ENCODE measurements around the gene ARID5B.
A peak's percentile ranks its signal among the peaks of the same experiment; 100 is the strongest.

The ARID5B gene

GRCh38 chr10:62062752-62063512 lies 161.4 kb downstream of the ARID5B start:
- Histone ChIP-seq H3K4me1 (ENCODE audit: control insufficient read depth, insufficient read depth, low read length) (no peaks in the 10 kb centered on the region), H3K27ac (ENCODE audit: extremely low read depth, low read depth, low read length) (no peak overlapping the region), H3K4me3 (ENCODE audit: low read depth, low read length) (no peak overlapping the region), H3K9me3 (ENCODE audit: control insufficient read depth, insufficient read depth, low read depth, low read length) (no peaks in the 10 kb centered on the region), H3K36me3 (ENCODE audit: control insufficient read depth in 2 of 2, insufficient read depth in 1 of 2, low read length in 2 of 2) (peaks cover 0 to 13% of the 10 kb centered on the region in 2 experiments; a peak in 1 of 3 replicates)
- no peak for TF ChIP-seq ZNF692 (tag by site-specific recombination; IDR thresholded peaks at IDR 0.05)
- TF ChIP-seq ZBTB1 (tag by site-specific recombination; IDR thresholded peaks at IDR 0.05) = no peak
- TF ChIP-seq, protein P1, sequence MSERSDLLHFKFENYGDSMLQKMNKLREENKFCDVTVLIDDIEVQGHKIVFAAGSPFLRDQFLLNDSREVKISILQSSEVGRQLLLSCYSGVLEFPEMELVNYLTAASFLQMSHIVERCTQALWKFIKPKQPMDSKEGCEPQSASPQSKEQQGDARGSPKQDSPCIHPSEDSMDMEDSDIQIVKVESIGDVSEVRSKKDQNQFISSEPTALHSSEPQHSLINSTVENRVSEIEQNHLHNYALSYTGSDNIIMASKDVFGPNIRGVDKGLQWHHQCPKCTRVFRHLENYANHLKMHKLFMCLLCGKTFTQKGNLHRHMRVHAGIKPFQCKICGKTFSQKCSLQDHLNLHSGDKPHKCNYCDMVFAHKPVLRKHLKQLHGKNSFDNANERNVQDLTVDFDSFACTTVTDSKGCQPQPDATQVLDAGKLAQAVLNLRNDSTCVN (tag by site-specific recombination; optimal IDR thresholded peaks at IDR 0.05) = no peak
- TF ChIP-seq, protein P2, sequence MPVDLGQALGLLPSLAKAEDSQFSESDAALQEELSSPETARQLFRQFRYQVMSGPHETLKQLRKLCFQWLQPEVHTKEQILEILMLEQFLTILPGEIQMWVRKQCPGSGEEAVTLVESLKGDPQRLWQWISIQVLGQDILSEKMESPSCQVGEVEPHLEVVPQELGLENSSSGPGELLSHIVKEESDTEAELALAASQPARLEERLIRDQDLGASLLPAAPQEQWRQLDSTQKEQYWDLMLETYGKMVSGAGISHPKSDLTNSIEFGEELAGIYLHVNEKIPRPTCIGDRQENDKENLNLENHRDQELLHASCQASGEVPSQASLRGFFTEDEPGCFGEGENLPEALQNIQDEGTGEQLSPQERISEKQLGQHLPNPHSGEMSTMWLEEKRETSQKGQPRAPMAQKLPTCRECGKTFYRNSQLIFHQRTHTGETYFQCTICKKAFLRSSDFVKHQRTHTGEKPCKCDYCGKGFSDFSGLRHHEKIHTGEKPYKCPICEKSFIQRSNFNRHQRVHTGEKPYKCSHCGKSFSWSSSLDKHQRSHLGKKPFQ (tag by site-specific recombination; IDR thresholded peaks at IDR 0.05) = no peak
- TF ChIP-seq ZNF121 (tag by site-specific recombination; IDR thresholded peaks at IDR 0.05) = no peak
- TF ChIP-seq ZBTB7A (tag by site-specific recombination; IDR thresholded peaks at IDR 0.05; ENCODE audit: low read depth) = no peak
- TF ChIP-seq ZNF596 (tag by site-specific recombination; IDR thresholded peaks at IDR 0.05) = no peak
- CTCF ChIA-PET = interaction anchor here (2.0 kb wide), 1 partner anchor 182 kb away, joined by 8 read pairs; no protein-coding TSS in a partner anchor
- POLR2A ChIA-PET = interaction anchor here (0.7 kb wide), 1 partner anchor 14 kb away, joined by 4 read pairs; no protein-coding TSS in a partner anchor

DNA sequence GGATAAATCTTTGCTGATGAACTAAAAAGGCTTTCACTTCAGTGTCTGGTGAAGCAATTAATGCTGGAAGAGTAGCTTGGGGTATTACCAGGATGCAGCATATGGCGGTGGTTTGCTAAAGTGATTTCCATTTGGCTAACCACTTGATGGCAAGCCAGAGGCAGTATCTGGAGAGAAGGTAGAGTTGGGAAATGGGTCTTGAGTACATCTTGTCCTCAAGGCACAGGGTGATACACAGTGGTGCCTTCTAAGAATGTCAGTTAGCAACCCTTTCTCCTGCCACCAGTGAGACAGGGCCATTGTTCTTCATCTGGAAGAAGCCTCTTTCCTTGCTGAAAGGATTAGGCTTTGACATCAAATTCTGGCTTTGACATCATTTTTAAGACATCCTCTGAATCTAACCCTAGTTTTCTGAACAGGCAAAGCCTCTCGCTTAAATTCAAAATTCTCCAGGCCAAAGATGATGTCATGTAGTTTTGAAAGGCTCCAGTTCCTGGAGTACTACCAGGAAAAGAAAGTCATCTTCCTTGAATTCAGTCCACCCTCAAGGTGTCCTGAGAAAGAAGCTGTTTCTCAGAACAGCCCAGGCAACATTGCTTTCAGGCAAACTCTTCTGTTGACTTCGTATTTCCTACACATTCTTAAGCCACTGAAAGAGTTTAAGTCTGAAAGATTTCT lies 162.4 kb downstream of the ARID5B start:
- Histone ChIP-seq H3K4me3 (ENCODE audit: low read depth, low read length) (no peak overlapping the region), H3K27ac (ENCODE audit: extremely low read depth, low read depth, low read length) (no peak overlapping the region), H3K4me1 (ENCODE audit: control insufficient read depth, insufficient read depth, low read length) (no peaks in the 10 kb centered on the region), H3K9me3 (ENCODE audit: control insufficient read depth, insufficient read depth, low read depth, low read length) (no peaks in the 10 kb centered on the region), H3K36me3 (ENCODE audit: control insufficient read depth in 2 of 2, insufficient read depth in 1 of 2, low read length in 2 of 2) (peaks cover 0 to 12% of the 10 kb centered on the region in 2 experiments; a peak in 1 of 3 replicates)
- CTCF ChIA-PET = interaction anchor here (2.0 kb wide), 1 partner anchor 181 kb away, joined by 8 read pairs; no protein-coding TSS in a partner anchor
- POLR2A ChIA-PET = no interaction called here
- TF ChIP-seq, protein P3, sequence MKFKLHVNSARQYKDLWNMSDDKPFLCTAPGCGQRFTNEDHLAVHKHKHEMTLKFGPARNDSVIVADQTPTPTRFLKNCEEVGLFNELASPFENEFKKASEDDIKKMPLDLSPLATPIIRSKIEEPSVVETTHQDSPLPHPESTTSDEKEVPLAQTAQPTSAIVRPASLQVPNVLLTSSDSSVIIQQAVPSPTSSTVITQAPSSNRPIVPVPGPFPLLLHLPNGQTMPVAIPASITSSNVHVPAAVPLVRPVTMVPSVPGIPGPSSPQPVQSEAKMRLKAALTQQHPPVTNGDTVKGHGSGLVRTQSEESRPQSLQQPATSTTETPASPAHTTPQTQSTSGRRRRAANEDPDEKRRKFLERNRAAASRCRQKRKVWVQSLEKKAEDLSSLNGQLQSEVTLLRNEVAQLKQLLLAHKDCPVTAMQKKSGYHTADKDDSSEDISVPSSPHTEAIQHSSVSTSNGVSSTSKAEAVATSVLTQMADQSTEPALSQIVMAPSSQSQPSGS (tag by site-specific recombination; IDR thresholded peaks at IDR 0.05; ENCODE audit: low read depth) = 0 out of 2 replicates have a peak, but pooled peaks have one; percentile 10
- TF ChIP-seq ZNF670 (tag by site-specific recombination; IDR thresholded peaks at IDR 0.05; ENCODE audit: low read depth) = no peak
- no peak for TF ChIP-seq ZNF792 (tag by site-specific recombination; IDR thresholded peaks at IDR 0.05)
- TF ChIP-seq KLF10 (tag by site-specific recombination; IDR thresholded peaks at IDR 0.05) = no peak
- no peak for TF ChIP-seq REPIN1 (tag by site-specific recombination; IDR thresholded peaks at IDR 0.05; ENCODE audit: low read depth)
- no peak for TF ChIP-seq ZBTB7A (tag by site-specific recombination; IDR thresholded peaks at IDR 0.05; ENCODE audit: low read depth)
- TF ChIP-seq SCRT2 (tag by site-specific recombination; IDR thresholded peaks at IDR 0.05) = no peak
- TF ChIP-seq KLF7 (tag by site-specific recombination; IDR thresholded peaks at IDR 0.05; ENCODE audit: borderline replicate concordance) = no peak

All from HEK293 (cell line).